ENCODE results near the gene TPSAB1. TPM values are rescaled to one million over a fixed set of nuclear protein-coding genes. Genes with fewer than 3 reads are reported as not detected.

Gene TPSAB1
- total RNA-seq, 1 donor from 2014 or later: not detected

DNA sequence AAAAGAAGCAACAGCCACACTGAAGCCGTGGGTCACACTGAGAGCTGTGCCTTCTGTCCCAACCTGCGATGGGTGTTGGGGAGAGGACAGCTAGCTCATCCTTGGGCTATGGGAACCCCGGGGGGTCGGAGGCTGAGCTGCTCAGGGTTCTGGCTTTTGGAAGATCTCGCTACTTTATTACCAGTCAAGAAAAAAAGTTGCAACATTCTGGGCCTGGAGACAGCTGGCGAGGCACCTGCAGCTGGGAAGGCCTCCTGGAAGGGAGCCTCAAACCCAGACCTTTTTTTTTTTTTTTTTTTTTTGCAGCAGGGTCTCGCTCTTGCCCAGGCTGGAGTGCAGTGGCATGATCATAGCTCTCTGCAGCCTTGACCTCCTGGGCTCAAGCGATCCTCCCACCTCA lies 40.3 kb downstream of the TPSAB1 start:
- TF ChIP-seq, protein P1, sequence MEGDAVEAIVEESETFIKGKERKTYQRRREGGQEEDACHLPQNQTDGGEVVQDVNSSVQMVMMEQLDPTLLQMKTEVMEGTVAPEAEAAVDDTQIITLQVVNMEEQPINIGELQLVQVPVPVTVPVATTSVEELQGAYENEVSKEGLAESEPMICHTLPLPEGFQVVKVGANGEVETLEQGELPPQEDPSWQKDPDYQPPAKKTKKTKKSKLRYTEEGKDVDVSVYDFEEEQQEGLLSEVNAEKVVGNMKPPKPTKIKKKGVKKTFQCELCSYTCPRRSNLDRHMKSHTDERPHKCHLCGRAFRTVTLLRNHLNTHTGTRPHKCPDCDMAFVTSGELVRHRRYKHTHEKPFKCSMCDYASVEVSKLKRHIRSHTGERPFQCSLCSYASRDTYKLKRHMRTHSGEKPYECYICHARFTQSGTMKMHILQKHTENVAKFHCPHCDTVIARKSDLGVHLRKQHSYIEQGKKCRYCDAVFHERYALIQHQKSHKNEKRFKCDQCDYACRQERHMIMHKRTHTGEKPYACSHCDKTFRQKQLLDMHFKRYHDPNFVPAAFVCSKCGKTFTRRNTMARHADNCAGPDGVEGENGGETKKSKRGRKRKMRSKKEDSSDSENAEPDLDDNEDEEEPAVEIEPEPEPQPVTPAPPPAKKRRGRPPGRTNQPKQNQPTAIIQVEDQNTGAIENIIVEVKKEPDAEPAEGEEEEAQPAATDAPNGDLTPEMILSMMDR (IDR thresholded peaks at IDR 0.05; ENCODE audit: unreplicated experiment): no peak
- Mint-ChIP-seq H3K9me3 (ENCODE audit: low read depth) (no peaks in the 10 kb centered on the region), H3K27me3 (peaks cover 13% of the 10 kb centered on the region), H3K4me1 (ENCODE audit: low read depth) (no peaks in the 10 kb centered on the region), H3K4me3 (ENCODE audit: low read depth) (no peak overlapping the region), H3K36me3 (ENCODE audit: insufficient read depth) (no peaks in the 10 kb centered on the region), H3K27ac (no peak overlapping the region)
- DNase-seq (ENCODE audit: low spot score, unreplicated experiment): no peak

DNA sequence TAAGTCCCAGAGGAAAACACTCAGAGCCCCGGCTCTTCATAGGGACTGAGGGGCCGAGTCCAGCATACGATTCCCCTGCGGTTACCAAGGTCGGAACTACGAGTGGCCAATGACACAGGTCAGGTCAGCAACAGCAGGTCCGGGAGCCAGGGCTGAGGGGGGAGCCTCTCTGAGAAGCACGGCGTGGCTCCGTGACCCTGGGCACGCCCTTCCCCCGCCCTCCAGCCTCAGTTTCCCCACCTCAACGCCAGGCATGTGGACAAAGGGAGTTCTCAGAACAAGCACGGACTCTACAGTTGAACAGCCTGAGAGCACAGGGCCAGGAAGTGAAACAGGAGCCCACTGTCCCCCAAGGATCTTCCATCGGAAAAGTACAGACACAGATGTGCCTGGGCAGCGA lies 41.0 kb downstream of the TPSAB1 start:
- H3K27ac Mint-ChIP-seq: no peak overlapping the region
- no peaks in the 10 kb centered on the region for H3K9me3 Mint-ChIP-seq (ENCODE audit: low read depth)
- H3K4me3 Mint-ChIP-seq (ENCODE audit: low read depth): no peak overlapping the region
- no peaks in the 10 kb centered on the region for H3K4me1 Mint-ChIP-seq (ENCODE audit: low read depth)
- peaks cover 13% of the 10 kb centered on the region for H3K27me3 Mint-ChIP-seq
- no peaks in the 10 kb centered on the region for H3K36me3 Mint-ChIP-seq (ENCODE audit: insufficient read depth)
- TF ChIP-seq, protein P1 (IDR thresholded peaks at IDR 0.05; ENCODE audit: unreplicated experiment): no peak
- DNase-seq (ENCODE audit: low spot score, unreplicated experiment): no peak

DNA sequence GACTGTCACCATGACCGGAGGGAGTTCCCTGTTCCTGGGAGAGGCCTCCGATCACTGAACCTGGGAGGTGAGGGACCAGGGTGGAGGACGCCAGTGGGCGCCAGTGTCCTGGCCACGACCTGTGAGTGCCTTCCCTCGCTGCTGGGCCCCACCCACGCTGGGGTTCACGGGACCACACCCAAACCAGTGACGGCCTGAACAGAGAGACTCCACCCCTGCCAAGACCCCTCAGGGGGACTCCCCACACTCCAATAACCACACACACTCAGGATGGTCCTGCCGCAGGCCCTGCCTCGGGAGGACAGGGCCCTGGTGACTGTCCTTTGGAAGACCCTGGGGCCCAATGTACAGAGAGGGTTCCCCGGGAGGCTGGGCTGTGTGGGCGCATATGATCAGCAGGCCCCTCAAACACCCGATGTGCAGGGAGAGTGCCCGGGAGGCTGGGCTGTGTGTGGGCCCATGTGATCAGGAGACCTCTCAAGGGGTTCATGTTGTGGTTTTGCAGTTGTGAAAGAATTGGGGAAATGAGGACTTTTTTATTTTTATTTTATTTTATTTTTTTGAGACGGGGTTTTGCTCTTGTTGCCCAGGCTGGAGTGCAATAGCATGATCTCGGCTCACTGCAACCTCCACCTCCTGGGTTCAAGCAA lies 41.9 kb downstream of the TPSAB1 start:
- Mint-ChIP-seq H3K4me1 (ENCODE audit: low read depth) (no peaks in the 10 kb centered on the region), H3K27me3 (peaks cover 13% of the 10 kb centered on the region), H3K9me3 (ENCODE audit: low read depth) (no peaks in the 10 kb centered on the region), H3K4me3 (ENCODE audit: low read depth) (no peak overlapping the region), H3K36me3 (ENCODE audit: insufficient read depth) (no peaks in the 10 kb centered on the region), H3K27ac (no peak overlapping the region)
- no peak for DNase-seq (ENCODE audit: low spot score, unreplicated experiment)
- TF ChIP-seq, protein P1 (IDR thresholded peaks at IDR 0.05; ENCODE audit: unreplicated experiment): no peak

DNA sequence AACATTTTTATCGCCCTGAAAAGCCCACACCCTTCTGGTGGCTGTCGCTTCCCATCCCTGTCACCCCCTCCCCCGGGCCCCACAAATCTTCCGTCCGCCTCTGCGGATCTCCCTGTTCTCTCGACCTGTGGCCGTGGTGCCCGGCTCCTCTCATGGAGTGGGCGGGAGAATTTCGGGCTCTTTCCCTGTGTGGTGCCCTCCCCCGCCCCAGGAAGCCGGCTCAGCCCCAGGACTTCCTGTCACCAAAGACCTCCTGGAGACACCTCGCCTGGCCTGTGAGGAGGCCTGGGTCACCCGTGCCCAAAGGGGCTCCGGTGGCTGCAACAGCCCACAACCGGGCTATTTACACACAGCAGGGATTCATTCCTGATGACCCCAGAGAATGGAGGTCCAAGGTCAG lies 42.8 kb downstream of the TPSAB1 start:
- H3K27ac Mint-ChIP-seq: no peak overlapping the region
- no peak for DNase-seq (ENCODE audit: low spot score, unreplicated experiment)

DNA sequence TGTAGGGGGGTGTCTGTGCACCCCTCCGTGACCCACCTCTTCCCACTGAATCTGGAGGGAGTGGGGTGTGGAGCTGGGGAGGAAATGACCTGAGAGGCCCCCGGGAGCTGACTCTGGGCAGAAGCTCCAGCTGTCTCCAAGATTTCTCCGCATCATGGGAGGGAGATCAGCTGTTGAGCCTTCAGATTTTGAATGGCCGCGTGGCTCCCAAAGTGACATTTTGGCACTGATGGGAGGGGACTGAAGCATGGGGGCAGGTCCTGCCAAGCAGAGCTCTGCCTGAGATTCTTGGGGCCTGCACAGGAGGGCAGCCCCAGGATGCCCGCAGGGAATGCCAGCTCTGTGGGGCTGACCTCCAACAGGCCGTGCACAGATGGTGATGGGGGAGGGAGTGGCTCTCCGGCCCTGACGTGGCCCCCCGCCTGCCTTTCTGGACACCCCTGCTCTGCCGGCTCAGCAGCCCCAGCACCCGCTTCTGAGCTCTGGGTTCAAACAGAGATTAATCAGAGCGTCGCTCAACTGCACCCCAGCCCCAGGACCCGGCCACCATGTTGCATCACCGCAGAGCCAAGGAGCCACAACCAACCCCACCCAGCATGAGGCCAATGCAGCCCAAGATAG lies 43.6 kb downstream of the TPSAB1 start:
- Mint-ChIP-seq H3K27ac (no peak overlapping the region), H3K4me1 (ENCODE audit: low read depth) (no peaks in the 10 kb centered on the region), H3K27me3 (peaks cover 15% of the 10 kb centered on the region), H3K4me3 (ENCODE audit: low read depth) (no peak overlapping the region), H3K36me3 (ENCODE audit: insufficient read depth) (no peaks in the 10 kb centered on the region), H3K9me3 (ENCODE audit: low read depth) (no peaks in the 10 kb centered on the region)
- TF ChIP-seq, protein P1 (IDR thresholded peaks at IDR 0.05; ENCODE audit: unreplicated experiment): no peak
- DNase-seq (ENCODE audit: low spot score, unreplicated experiment): no peak

More for the DNA sequence above, 42.8 kb downstream of the TPSAB1 start:
- H3K4me1 Mint-ChIP-seq (ENCODE audit: low read depth): no peaks in the 10 kb centered on the region
- H3K9me3 Mint-ChIP-seq (ENCODE audit: low read depth): no peaks in the 10 kb centered on the region
- H3K4me3 Mint-ChIP-seq (ENCODE audit: low read depth): no peak overlapping the region
- TF ChIP-seq, protein P1 (IDR thresholded peaks at IDR 0.05; ENCODE audit: unreplicated experiment): no peak
- no peaks in the 10 kb centered on the region for H3K36me3 Mint-ChIP-seq (ENCODE audit: insufficient read depth)
- H3K27me3 Mint-ChIP-seq: peaks cover 15% of the 10 kb centered on the region
